LNCaP clone FGC (cell line): Measurements from ENCODE around the gene CRISPLD2.
A peak's percentile ranks its signal among the peaks of the same experiment; 100 is the strongest.

Source experiments
- DNase-seq: peaks from one replicate; pipeline ENCODE4 v3.0.0-alpha.2; 2011; ENCODE audit warnings: low read depth
- H3K4me3 ChIP-seq: 2 replicates; pipeline ENCODE4 v1.5.1; 2011; ENCODE audit warnings: mild to moderate bottlenecking, low read depth, low read length, control low read depth
- TF ChIP-seq, protein P1 (sequence below): IDR thresholded peaks from 2 replicates; pipeline ENCODE4 v1.5.1; 2012; ENCODE audit warnings: mild to moderate bottlenecking; ENCODE audit not compliant: control insufficient read depth, insufficient read depth; ENCODE audit errors: extremely low read depth

Gene CRISPLD2

DNA sequence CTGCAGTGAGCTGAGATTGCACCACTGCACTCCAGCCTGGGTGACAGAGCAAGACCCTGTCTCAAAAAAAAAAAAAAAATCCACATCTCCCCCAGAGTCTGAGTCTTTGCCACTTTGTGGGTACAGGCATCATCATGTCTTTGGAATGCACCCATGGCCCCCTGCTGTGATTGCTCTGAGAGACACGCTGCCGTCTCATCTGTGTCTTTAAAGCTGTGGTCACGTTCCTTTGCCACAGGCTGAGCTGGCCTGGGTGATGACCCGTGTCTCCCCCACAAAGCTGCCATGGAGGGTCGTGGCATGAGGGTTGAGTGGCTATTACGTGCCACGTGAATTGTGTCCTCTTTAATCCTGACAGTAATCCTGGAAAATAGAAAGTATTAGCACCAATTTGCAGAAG, 20.2 kb downstream of the CRISPLD2 start:
- no peak for DNase-seq
- TF ChIP-seq, protein P1, sequence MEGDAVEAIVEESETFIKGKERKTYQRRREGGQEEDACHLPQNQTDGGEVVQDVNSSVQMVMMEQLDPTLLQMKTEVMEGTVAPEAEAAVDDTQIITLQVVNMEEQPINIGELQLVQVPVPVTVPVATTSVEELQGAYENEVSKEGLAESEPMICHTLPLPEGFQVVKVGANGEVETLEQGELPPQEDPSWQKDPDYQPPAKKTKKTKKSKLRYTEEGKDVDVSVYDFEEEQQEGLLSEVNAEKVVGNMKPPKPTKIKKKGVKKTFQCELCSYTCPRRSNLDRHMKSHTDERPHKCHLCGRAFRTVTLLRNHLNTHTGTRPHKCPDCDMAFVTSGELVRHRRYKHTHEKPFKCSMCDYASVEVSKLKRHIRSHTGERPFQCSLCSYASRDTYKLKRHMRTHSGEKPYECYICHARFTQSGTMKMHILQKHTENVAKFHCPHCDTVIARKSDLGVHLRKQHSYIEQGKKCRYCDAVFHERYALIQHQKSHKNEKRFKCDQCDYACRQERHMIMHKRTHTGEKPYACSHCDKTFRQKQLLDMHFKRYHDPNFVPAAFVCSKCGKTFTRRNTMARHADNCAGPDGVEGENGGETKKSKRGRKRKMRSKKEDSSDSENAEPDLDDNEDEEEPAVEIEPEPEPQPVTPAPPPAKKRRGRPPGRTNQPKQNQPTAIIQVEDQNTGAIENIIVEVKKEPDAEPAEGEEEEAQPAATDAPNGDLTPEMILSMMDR, result no peak
- H3K4me3 ChIP-seq, result no peak overlapping the region

DNA sequence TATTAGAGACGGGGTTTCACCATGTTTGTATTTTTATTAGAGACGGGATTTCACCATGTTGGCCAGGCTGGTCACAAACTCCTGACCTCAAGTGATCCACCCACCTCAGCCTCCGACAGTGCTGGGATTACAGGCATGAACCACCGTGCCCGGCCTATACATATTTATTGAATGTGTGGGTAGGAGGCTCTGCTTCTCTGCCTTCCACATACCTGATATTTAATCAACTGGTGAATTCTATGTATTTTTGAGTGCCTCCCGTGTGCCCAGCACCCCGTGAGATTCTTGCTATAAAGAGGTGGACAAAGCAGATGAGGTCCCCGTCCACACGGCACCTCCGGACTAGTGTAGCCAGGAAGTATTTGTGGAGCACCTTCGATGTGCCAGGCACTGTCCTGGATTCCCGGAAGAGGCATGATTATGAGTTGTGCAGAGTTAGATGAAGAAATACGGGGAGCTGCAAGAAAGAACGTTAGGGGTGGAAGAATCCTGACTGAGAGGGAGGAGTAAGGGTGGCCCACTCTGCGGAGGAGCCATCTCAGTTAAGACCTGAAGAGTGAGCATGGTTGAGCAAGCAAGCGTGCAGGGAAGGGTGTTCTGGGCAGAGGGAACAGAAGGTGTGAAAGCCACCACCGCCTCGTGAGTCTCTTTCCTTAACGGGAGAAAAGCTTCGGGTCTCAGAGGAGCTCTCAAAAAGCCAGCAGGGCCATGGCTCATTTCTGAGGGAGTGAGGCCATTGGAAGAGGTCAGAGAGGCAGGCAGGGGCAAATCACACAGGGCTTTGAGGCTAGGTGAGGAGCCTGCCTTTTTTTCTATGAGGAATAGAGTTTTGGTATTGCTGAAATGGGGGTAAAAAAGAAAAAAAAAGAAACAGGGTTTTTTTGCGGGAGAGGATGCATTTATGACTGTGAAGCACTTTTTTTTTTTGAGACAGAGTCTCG, 21.2 kb downstream of the CRISPLD2 start:
- H3K4me3 ChIP-seq, result no peak overlapping the region
- no peak for DNase-seq
- TF ChIP-seq, protein P1, result no peak

DNA sequence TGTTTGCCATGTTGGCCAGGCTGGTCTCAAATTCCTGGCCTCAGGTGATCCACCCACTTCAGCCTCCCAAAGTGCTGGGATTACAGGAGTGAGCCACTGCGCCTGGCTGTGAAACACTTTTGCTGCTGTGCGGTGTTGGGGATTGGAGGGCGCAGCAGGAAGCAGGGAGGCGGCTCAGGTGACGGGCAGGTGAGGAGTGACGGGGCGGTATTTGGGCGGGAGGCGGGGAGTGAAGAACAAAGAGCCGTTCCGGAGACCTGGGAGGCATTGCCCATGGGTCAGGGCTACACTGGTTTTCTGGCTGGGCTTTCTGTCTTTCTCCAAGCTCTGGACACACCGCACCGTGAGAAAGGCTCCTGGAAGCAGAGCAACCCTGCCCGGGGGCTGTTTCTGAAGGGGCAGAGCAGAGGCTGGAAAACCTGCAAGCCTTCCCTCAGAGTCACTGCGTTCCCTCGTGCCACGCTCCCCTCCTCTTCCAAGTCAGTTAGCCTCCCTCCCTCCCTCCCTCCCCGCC, 22.1 kb downstream of the CRISPLD2 start:
- TF ChIP-seq, protein P1, result no peak
- DNase-seq, result peak; percentile 51
- H3K4me3 ChIP-seq, result peak overlapping the region; percentile 35

DNA sequence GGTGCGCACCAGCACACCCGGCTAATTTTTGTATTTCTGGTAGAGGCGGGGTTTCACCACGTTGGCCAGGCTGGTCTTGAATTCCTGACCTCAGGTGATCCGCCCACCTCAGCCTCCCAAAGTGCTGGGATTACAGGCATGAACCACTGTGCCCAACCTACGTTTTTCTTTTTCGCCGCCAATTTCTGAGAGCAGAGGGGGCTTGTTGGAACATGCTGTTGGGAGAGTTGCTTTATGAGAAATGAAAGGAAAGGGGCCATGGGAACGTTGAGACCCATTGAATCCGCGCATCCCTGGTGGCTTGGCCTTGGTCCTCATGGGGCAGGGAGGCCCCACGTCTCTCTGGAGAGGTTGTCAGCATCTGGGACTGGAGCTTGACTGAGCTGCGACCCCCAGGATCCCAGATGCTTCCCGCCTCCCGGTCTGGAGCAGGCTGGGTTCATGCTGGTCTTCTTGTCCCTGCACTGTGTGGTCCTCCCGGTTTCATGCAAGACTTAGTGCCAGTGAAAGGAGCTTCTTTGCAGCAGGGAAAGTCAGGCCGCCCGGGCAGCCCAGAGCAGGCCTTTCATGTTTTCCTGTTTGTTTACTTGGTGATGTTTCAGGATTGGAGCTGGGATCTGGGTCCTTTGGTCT, 22.8 kb downstream of the CRISPLD2 start:
- no peak overlapping the region; the same call in 1 of the 2 replicates for H3K4me3 ChIP-seq
- no peak for DNase-seq
- TF ChIP-seq, protein P1, result no peak

DNA sequence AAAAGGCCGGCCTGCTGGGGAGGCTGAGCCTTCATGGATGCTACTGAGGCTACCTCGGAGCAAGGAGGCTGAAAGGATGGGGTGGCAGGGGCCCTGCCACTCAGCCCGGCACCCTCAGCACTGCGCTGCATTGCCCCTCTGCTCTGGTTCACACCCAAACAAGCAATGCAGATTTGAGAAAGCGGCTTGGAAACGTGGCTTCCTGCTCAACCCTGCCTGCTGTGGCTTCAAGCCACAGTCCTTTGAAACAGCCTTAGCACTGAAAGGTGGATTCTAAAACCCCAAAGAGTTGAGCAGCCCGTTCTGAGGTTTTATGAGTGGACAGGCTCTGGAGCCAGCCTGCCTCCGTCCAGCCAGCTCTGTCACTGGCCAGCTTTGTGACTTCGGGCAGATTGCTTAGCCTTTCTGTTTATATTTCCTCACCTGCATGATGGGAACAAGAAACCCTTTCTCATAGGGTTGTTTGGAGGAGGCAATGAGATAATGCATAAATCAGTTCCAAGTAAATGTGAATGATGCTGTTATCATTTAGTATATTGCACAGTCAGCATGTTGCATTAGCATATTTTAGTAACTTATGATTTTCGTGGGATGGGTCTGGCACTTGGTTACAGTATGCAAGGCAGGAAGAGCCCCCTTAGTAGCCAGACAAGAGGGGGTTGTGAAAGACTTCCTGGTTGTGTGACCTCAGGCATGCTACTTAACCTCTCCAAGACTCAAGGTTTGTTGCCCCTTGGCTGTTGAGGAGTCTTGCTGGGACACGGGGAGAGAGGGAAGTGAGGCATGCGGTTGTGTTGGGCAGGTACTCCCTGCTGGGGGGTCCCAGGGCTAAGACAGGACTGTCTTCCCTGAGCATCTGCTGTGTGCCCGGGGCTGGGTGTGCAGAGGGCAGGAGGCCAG, 23.6 kb downstream of the CRISPLD2 start:
- no peak for DNase-seq
- TF ChIP-seq, protein P1, result no peak
- H3K4me3 ChIP-seq, result no peak overlapping the region

DNA sequence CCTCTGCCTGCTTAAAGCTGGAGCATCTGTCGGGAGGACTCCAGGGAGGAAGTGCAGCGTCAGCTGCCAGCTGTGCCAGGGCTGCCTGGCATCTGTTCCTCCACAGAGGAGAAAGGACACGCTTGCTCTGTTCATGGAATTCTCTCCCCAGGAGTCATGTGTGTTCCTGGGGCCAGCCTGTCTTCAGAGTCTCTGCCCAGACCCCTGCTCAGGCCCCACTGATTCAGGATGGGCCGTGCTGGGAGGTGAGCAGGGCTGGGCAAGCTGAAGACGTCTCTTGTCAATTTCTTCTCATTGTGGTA, 24.2 kb downstream of the CRISPLD2 start:
- TF ChIP-seq, protein P1, result no peak
- DNase-seq, result no peak
- no peak overlapping the region for H3K4me3 ChIP-seq
